SH-SY5Y (cell line): ENCODE measurements around the gene ABCG5.

Source experiments
- GATA2 ChIP-seq: IDR thresholded peaks from 2 replicates; pipeline ENCODE4 v1.6.1; 2011; ENCODE audit warnings: mild to moderate bottlenecking, low read depth, low read length
- GATA3 ChIP-seq: IDR thresholded peaks from 2 replicates; pipeline ENCODE4 v1.6.1; 2011; ENCODE audit warnings: low read depth, mild to moderate bottlenecking, low read length, moderate library complexity

DNA sequence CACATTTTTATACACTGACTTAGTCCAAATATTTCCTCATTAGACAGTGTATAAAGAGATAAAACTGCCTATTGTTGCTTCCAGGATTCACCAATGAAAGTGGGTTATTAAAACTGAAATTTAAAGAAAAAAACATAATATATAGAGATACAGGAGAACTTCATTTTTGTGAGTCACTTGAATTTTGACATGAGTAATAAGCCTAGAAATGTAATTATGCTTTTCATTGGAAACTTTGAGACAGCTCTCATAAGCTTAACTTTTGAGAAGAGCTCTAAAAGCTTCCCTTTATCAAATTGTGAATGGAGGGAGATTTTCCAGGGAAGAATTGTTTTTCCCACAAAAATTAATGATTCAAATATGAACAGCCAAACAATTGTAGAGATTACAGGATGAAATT, 50.7 kb downstream of the ABCG5 start:
- TF ChIP-seq GATA2 (no peak), GATA3 (no peak)
